NCI-H1092 treated with DMSO at 0.1 percent for 48 hours (cell line): ENCODE data around the gene CEACAM18.
"Not testable (repeated sequence)": the region's sequence is repeated elsewhere in the genome, so short reads cannot be mapped to it uniquely, and the experiment has no call there.

Experiments
- DNase-seq: peaks from one replicate; lab custom pipeline; 2025; lab: John Stamatoyannopoulos, UW

Gene CEACAM18

DNA sequence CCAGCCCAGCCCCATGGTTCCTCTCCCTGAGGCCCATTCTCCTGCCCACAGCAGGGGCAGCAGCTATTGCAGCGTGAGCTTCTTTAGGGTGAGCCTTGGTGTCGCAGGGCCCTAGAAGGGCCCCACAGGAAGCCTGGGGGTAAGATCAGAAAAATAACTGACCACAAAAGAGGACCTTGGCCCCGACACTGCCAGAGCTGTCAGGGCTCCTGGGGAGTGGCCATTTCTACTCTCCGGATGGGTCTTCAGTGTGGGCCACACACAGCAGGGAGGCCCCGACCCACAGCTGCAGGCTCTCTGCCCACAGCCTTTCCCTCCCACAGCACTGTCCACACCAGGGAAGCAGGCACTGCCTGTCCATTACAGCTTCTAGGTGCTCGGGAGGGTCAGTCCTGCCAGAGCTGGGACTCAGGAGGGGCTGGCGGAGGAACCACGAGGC lies 16.6 kb upstream of the CEACAM18 start:
- DNase-seq, result no peak

DNA sequence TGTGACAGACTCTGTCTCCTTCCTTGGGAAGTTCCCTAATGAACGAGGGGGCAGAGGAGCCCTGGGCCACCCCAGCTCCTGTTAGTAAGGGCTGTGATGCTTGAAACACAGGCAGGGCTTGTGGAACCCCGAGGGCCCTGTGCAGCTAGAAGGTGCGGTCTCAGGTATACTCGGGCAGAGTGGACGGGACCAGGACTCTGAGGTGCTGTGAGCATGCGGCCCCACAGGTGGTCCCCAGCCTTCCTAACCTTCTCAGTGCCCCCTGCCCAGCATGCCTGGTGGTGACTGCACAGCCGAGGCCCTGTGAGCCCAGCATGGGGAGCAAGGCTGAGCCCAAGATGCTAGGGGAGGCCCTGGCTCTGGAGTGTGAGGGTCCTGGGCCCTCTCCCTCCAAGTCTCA lies 16.1 kb upstream of the CEACAM18 start:
- no peak for DNase-seq

DNA sequence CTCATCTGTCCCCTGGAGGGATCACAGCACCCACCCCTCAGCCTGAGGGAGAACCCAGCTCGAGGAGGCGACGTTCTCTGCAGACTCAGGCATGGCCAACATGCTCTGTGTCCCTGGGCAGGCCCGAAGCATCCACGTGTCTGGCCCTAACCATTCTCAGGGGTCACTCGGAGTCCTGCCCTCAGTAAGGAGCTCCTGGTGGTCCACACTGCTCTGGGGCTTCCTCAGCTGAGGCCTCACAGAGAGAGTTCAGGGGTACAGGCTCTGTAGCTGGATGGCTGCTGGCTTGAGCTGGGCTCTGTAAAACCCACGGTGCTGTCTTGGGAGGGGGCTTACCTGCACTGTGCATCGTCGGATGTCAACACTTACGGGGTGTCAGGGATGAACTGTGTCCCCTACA lies 15.7 kb upstream of the CEACAM18 start:
- no peak for DNase-seq

DNA sequence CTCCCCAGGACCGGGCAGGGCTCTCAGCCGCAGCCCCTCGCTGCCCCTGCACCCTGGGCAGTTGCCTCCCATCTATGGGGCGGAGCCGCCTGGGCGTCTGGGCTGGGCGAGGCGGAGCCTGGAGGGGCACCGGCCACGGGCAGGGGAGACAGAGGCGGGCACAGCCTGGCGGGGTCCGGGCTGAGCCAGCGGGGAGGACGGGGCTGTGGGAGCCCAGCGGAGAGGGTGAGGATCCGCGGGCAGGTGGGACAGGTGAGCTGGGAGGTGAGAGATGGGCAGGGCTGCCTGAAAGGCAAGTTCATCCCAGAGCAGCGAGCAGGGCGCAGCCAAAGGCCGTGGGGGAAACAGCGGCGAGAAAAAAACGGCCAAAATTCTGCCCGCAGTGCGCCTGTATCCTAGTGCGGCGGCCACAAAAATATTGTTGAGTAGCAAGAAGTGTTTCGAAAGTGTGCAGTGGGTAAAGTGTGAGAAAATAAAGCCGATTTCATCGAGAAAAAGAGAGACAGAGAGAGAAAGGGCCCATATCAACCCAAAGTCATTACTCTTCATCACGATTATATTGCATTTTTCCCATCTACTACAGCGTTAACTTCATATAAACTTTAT lies 14.3 kb upstream of the CEACAM18 start:
- not testable (repeated sequence) for DNase-seq

DNA sequence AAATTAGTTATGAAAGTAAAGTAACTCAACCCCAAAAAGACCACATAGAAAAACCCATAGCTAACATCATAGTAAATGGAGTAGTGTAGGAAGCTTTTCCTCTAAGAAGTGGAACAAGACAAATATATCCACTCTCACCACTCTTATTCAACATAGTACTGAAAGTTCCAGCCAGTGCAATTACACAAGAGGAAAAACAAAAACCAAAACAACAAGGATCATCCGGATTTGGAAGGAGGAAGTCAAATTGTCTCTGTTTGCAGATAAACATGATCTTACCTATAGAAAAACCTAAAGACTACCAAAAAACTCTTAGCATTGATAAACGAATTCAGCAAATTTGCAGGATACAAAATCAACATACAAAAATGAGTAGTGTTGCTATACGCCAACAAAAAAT lies 11.6 kb upstream of the CEACAM18 start:
- DNase-seq, result no peak

DNA sequence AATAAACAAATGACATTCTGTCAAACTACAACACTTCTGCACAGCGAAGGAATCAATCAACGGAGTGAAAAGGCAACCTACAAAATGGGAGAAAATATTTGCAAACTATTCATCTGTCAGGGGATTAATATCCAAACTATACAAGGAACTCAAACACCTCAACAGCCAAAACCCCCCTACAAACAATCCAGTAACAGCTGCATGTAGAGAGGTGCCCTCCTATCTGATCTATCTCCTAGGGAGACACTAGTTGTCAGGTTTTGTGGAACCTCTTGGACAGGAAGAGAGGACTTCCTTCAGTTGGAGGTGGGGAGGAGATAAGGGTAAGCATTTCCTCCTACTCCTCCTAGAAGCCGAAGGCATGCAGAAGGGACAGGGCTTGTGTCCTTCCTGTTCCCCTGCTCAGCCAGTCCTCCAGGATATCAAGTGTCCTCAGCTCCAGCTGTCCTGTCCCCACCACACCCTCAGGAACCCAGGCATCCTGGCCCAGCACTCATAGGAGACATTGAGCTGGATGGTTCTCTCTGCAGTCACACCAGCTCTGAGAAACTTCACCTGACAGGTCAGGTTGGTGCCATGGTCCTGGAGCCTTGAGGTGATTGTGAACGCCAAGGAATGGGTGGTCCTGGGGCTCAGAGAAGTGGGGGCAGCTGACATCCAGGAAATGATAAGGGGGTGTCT lies 10.3 kb upstream of the CEACAM18 start:
- no peak for DNase-seq

GRCh38 chr19:51468545-51468920 lies 9.8 kb upstream of the CEACAM18 start:
- no peak for DNase-seq

DNA sequence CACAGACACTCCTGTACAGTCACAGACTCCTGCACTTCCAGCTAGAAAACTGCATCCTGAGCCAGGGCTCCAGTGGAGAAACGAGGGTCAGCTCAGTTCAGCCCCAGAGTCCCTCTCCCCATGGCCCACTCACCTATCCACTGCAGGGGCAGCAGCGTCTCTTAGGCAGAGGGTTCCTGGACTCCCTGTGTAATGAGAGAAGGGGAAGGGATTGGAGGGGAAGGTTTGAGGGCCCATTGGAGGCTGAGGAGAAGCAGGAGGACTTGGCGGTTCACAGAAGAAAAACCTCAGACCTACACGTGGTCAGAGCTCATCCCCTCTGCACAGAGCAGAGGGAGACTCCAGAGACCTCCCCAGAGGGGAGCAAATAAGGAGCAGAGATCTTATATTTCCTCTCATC lies 9.2 kb upstream of the CEACAM18 start:
- DNase-seq, result no peak

DNA sequence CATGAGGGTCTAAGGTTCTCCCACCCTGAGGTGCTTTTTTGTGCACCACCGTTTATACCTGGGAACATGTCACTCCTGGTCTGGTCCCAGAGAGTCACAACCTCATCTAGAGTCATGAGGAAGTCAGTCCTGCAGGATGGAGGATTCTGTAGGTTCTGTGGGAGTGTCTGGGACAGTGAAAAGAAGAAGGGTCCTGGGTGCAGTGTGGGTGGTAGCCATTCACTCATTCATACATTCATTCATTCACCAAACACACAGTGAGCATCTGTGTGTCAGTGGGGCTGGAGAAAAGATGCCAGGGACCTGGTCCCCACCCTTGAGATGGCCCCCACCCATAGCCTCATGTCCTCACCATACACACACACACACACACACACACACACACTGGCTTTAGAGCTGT lies 8.7 kb upstream of the CEACAM18 start:
- DNase-seq, result no peak

DNA sequence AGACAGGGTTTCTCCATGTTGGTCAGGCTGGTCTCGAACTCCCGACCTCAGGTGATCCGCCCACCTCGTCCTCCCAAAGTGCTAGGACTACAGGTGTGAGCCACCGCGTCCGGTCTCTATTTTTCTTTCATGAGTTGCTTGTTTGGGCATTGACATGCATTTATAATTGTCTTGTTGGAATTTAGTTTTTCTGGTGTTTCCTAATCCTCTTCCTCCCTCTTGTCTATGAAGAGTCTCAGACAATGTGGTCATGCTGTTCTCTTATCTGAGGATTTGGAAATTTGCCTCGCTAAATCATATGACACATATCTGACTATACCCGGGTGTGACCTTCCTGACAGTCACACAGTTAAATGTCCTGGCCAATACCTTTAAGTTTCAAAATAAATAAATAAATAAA lies 7.4 kb upstream of the CEACAM18 start:
- no peak for DNase-seq

DNA sequence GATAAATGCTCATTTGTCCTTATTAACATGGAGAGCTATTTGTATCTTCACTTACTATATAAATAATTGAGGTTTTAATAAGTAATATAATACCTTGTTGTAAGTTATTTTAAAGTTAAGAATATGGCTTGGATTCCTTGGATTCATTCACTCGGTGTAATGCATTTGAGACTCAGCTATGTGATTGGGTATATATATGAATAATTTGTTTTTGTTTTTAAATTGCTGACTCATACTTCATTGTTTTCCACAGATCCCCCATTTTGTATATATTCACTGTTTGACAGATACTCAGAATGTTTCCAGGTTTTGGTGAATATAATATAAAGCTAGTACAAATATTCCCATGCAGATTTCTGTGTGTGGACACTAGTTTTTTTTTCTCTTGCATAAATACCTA lies 6.8 kb upstream of the CEACAM18 start:
- DNase-seq, result no peak

DNA sequence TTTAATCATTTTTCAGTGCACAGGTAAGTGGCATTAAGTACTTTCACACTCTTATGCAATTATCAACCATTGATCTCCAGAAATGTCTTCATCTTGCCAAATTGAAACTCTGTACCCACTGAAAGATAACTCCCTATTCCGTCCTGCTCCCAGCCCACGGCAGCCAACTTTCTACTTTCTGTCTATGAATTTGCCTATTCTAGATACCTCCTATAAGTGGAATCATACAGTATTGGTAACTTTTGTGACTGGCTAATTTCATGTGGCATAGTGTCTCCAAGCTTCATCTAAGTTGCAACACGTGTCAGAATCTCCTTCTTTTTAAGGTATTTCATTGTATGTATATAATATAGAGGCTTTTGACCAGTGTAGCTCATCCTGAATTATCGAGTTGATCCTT lies 5.7 kb upstream of the CEACAM18 start:
- no peak for DNase-seq

- DNase-seq, result peak; percentile 11
Measured at GRCh38 chr19:51473009-51473707, 5.2 kb upstream of the CEACAM18 start.

DNA sequence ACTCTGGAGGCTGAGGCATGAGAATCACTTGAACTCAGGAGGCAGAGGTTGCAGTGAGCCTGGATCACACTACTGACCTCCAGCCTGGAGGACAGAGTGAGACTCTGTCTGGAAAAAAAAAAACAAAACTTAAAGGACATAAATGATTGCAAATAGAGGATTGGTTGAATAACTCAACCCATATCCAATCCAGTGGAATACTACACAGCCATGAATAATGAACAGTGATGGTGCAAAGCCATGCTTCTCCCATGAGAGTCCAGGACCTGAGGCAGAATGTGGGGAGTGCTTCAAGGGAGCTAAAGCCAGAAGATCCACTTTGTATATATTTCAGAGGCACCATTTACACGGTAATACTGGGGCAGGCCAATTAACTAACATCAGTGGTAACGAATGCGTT lies 2.2 kb upstream of the CEACAM18 start:
- no peak for DNase-seq

GRCh38 chr19:51477344-51477743 lies 995 bp upstream of the CEACAM18 start:
- DNase-seq, result no peak

GRCh38 chr19:51479531-51480331 lies 1.4 kb downstream of the CEACAM18 start:
- no peak for DNase-seq

GRCh38 chr19:51480590-51480989 lies 2.3 kb downstream of the CEACAM18 start:
- no peak for DNase-seq

DNA sequence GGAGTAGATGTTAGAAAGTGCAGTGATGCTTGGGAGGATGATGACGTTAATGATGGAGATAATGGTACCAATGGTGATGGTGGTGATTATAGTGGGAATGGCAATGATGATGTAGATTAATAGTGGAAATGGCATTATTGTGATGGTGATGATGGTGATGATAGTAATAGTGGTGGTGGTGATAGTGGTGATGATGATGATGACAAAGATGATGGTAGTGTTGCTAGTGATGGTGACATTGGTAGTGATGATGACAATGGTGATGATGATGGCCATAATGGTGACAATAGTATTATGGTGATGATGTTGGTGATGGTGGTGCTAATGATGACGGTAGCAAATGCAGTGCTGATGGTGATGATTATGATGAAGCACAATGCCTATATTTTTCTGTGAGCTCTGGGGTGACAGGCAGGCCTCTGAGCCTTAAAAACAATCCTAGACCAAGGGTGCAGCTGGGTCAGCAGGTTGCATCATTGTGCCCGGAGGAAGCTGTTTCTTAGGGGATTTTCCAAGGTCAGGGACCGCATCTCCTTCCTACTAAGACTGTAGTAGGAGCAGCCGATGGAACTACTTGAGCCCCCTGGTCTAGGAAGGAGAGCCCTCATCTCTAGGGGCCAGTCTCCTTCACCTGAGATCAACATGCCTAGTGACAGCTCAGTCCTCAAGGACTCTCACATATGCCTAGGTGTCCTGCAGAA lies 7.8 kb downstream of the CEACAM18 start:
- no peak for DNase-seq

- no peak for DNase-seq
Measured at GRCh38 chr19:51488491-51488890, 10.2 kb downstream of the CEACAM18 start.

DNA sequence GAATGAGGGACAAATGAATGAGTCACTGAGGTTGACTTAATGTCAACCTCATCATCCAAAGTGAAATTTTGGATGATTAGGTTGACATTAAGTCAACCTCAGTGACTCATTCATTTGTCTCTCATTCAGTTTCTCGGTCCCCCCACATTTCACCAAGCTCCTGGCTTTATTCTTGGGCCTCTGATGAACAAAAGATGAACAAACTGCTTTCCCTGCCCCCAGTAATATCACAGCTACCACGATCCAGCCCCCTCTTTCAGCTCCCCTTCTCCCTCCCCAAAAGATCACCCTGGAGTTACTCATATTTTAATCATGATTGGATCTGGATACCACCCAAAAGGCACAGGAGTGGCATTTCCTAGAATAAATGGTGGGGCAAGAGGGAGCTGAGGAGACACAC lies 10.8 kb downstream of the CEACAM18 start:
- DNase-seq, result no peak

DNA sequence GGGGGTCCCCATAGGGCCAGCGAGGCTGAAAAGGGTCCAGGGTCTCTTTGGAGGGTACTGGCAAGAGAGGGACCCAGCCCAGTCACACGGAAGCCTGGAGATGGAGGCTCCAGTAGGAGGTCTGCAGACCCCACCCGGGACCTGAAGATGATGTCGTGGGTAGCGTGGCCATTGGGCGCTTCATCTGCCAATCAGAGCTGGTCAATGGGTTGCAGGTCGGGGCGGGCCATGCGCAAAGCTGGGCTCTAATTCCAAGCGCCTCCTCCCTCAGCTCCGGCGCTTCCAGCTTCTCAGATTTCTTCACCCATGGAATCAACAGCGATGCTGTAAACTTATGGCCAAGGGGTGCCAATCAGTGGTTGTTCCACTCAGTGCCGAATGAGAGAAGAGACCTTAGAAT lies 12.3 kb downstream of the CEACAM18 start:
- no peak for DNase-seq

GRCh38 chr19:51491586-51491985 lies 13.2 kb downstream of the CEACAM18 start:
- no peak for DNase-seq
